22Rv1 (cell line): ENCODE measurements around the gene SH2B3.

Experiments
- H3K27ac ChIP-seq: fragments of 450-650 bp; 2 replicates; pipeline ENCODE4 v1.5.1; 2017
- CTCF ChIP-seq: fragments of 450-650 bp; IDR thresholded peaks from 2 replicates; pipeline ENCODE4 v1.5.1; 2017; ENCODE audit warnings: mild to moderate bottlenecking
- ZFX ChIP-seq: fragments of 450-650 bp; IDR thresholded peaks from 2 replicates; pipeline ENCODE4 v1.6.1; 2017; ENCODE audit warnings: antibody characterized with exemption, borderline replicate concordance

The SH2B3 gene

GRCh38 chr12:111442301-111443045, 36.8 kb downstream of the SH2B3 start:
- TF ChIP-seq ZFX (no peak), CTCF (no peak)
- H3K27ac ChIP-seq, result no peak overlapping the region

DNA sequence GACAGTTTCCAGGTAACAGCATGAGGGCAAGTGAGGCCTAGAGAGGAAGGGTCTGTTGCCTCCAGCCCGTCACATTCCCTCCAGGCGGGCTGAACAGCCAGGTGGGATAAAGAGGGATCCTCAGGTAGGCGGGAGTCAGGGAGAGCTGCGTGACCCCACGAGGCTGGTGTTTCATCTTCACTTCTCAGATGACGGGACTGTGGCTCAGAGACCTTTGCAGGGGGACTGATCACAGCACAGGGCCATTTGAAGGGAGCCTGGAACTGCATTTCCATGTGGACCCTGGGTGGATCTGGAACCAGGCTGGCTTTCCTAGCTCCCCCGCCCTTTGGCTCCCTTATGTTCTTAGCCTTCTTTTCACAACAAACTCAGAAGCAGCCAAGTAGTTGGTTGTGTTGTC, 37.4 kb downstream of the SH2B3 start:
- no peak for TF ChIP-seq CTCF
- TF ChIP-seq ZFX, result no peak
- no peak overlapping the region for H3K27ac ChIP-seq

DNA sequence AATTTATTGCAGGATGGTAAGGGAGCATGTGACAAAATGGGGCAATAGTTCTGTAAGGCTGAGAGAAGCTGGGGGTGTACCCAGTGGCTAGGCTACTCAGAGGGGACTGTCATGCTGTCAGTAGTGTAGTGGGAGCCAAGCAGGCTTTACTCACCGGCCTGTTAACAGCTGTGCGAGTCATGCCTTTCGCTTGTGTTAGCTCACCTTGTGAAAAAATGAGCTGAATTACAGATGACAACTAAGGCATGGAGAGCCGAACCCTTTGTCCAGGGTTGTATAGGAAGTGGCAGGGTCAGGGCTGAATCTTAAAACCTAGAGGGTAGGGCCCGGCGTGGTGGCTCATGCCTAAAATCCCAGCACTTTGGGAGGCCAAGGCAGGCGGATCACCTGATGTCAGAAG, 37.9 kb downstream of the SH2B3 start:
- no peak overlapping the region for H3K27ac ChIP-seq
- TF ChIP-seq CTCF (no peak), ZFX (no peak)

DNA sequence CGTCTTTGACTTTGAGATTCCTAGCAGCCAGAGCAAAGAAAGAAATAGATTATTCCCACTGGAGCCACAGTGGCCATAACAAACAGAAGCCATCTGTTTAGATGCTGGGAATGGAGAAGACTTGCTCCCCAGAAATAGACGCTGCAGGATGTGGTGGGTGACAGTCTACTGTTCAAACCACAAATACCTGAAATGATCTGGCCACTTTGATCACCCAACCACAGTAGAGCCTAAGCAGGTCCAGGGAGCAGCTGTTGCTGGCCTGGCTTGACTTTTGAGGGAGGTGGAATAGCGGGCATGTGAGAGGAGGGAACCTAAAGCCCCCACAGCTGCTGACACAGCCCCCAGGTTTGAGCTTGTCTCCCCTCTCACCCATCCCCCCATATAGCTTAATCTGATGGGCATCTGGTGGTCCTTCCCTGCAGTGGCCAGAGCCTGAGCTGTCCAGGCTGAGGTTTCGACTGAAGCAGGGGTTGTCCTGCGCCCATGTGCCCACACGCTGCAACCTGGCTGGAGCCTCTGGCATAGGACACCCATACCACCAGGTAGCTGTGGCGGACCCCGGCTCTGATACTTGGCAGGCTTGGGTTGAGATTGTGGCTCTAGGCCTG, 38.7 kb downstream of the SH2B3 start:
- TF ChIP-seq ZFX, result no peak
- TF ChIP-seq CTCF, result no peak
- no peak overlapping the region for H3K27ac ChIP-seq

DNA sequence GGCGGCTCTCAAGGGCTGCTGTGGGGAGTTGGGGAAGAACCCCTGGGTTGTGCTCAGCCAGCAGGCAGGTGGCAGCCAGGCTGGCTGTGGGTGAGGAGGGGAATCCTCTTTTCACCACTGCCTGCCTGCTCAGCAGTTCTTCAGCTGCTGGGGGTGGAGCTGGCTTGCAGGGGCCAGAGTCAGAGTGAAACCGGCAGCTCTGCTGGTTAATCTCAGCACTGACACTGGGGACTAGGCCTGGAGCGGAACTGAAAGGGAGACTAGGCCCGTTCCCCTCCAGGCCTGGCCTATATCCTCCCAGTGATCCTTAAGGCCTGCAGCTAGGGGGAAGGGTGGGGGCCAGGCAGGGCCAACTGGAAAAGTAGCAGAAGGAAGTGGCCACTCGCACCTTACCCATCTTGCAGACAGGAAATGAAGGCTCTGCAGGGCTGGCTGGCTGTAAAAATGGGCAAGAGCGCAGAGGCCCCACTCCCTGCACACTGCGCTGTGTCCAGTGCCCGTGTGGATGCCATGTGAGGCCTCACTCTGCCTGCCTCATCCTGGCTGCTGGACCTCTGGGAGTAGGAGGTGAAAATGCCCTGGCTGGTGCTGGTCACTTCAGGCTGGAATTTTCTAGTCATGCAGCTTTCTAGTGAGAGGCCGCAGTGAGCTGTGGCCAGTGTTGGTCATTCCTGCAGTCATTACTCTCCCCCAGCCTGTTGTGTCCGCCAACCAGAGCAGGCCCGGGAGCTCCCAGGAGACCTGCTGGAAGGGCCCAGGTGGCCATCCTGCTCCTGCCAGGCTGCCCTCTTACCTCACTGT, 39.4 kb downstream of the SH2B3 start:
- TF ChIP-seq CTCF (no peak), ZFX (no peak)
- no peak overlapping the region for H3K27ac ChIP-seq

DNA sequence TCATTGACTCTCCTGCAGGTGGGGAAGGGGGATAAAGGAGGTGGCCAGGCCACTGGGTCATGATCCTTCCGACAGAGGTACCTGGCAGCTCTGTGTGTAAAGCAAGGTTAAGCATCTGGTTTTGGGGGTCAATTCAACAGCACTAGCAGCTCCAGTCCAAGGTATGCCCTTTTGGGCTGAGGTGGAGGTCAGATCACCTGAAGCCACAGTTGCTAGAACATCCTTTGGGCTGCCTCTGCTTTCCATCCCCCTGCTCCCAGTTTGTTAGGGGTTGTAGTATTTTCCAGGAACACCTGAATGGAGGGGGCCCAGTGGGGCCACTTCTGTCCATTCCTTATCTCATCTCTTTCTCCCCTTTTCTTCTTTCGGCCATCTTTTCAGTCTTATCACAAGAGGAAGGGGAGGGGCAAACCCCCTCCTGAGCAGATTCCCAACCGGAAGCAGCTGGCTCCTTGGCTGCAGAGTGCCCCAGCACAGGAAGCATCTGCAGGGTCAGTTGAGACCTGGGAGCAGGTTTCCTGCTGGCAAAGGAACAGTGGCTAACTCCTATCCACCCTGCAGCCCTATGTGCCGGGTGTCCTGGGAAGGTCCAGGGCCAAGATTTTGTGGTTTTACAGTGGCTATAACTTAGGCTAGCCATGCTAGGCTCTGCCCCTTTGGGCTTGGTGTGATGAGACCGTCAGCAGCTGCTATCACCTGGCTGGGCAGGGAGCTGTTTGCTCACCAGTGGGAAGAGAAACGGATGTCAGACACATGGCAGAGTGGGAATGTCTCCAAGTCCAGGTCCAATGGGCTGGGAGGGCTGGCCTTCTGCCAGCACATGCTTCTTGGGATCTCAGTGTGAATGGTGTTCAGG, 40.2 kb downstream of the SH2B3 start:
- H3K27ac ChIP-seq, result 0 out of 2 replicates have a peak overlapping the region, but pooled peaks have one; percentile 15

More for the DNA sequence above, 40.2 kb downstream of the SH2B3 start:
- TF ChIP-seq CTCF, result no peak
